IPS DF 6.9 (cell line): ENCODE measurements around the gene NCKAP5.

Experiments used
- DNase-seq: peaks from one replicate; pipeline ENCODE4 v3.0.0-alpha.2; 2013; ENCODE audit warnings: low read depth, low spot score
- H3K27ac ChIP-seq: one replicate; pipeline ENCODE4 v1.5.1; 2013; ENCODE audit warnings: low read length, control low read depth
- H3K27me3 ChIP-seq: 2 replicates; pipeline ENCODE4 v1.6.1; 2013; ENCODE audit warnings: mild to moderate bottlenecking, low read length; ENCODE audit not compliant: control insufficient read depth, insufficient read depth
- H3K36me3 ChIP-seq: 2 replicates; pipeline ENCODE4 v1.6.1; 2013; ENCODE audit warnings: low read length; ENCODE audit not compliant: control insufficient read depth, insufficient read depth
- H3K4me1 ChIP-seq: 2 replicates; pipeline ENCODE4 v1.6.1; 2013; ENCODE audit warnings: low read length; ENCODE audit not compliant: control insufficient read depth, insufficient read depth
- H3K4me3 ChIP-seq: 2 replicates; pipeline ENCODE4 v1.5.1; 2013; ENCODE audit warnings: mild to moderate bottlenecking, low read length
- H3K9me3 ChIP-seq: 2 replicates; pipeline ENCODE4 v1.6.1; 2013; ENCODE audit warnings: low read length, inconsistent platforms; ENCODE audit not compliant: control insufficient read depth, insufficient read depth
- WGBS: extraction: QIAGEN DNeasy Blood & Tissue Kit; methylation state at CpG from one replicate; pipeline ENCODE4 v1.1.7; 2013; ENCODE audit warnings: mixed read lengths, missing lambda C conversion rate; ENCODE audit not compliant: insufficient read length, insufficient coverage; 5-methylcytosine and 5-hydroxymethylcytosine counted together

NCKAP5 gene

DNA sequence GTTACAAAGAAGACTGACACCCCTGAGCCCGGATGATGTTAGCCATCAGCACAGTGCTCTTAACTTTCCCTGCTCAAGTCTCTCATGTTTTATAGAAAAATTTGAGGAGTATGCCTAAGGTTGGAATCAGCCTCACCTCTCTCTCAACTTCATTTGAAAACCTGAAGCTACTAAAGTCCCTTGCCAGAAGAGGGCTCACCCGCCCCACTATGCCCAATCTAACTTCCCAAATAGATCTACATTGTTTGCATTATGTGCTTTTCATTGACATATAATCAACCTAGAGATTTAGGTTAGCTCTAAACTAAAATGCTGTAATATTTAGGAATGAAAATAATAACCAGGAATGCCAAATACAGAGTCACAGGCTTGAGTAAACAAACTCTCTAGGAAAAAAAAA is 305.4 kb downstream of the NCKAP5 start:
- Histone ChIP-seq H3K9me3 (no peaks in the 10 kb centered on the region), H3K4me1 (no peaks in the 10 kb centered on the region), H3K4me3 (no peak overlapping the region), H3K27me3 (no peaks in the 10 kb centered on the region), H3K27ac (no peak overlapping the region), H3K36me3 (no peaks in the 10 kb centered on the region)
- no peak for DNase-seq
- WGBS = no CpG with 5 or more reads among the region's 2 CpGs

GRCh38 chr2:133255360-133255759 is 312.9 kb downstream of the NCKAP5 start:
- no peaks in the 10 kb centered on the region for H3K27me3 ChIP-seq
- WGBS = no CpG with 5 or more reads among the region's 2 CpGs
- no peak for DNase-seq
- H3K9me3 ChIP-seq = no peaks in the 10 kb centered on the region
- H3K36me3 ChIP-seq = no peaks in the 10 kb centered on the region
- no peak overlapping the region for H3K27ac ChIP-seq
- H3K4me1 ChIP-seq = no peaks in the 10 kb centered on the region
- no peak overlapping the region for H3K4me3 ChIP-seq

GRCh38 chr2:133253793-133254192 is 314.5 kb downstream of the NCKAP5 start:
- H3K9me3 ChIP-seq = no peaks in the 10 kb centered on the region
- H3K27me3 ChIP-seq = no peaks in the 10 kb centered on the region
- whole genome bisulfite sequencing = no CpG with 5 or more reads among the region's 2 CpGs
- no peak overlapping the region for H3K4me3 ChIP-seq
- no peak overlapping the region for H3K27ac ChIP-seq
- H3K4me1 ChIP-seq = no peaks in the 10 kb centered on the region
- no peak for DNase-seq
- no peaks in the 10 kb centered on the region for H3K36me3 ChIP-seq

DNA sequence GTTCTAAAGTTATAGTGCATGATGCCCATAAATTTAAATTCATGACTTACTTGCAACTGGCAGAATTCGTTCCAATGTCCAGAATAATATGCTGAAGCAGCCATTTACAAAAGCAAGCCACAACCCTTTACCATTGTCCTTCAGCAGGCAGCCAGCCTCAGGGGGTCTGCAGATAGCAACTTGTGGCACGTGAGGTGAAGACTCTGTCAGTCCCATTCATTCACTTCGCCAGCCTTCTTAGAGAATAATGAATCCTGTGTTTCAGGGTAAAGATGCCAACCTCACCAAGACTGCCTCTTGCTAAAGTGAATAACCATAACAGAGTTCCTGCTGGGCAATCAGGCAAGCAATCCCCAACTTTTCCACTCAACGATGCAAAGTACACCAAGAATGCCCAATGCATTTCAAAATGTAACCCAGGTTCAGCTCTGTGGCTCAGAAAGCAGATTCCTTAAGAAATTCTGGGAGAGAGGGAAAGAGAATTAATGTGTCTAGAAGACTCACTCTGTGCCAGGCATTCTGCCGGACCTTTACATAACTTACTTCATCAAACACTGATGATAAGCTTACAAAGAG is 315.4 kb downstream of the NCKAP5 start:
- no peak for DNase-seq
- Histone ChIP-seq H3K9me3 (no peaks in the 10 kb centered on the region), H3K4me1 (no peaks in the 10 kb centered on the region), H3K27me3 (no peaks in the 10 kb centered on the region), H3K36me3 (no peaks in the 10 kb centered on the region), H3K4me3 (no peak overlapping the region), H3K27ac (no peak overlapping the region)
- no CpG with 5 or more reads among the region's 5 CpGs for WGBS

DNA sequence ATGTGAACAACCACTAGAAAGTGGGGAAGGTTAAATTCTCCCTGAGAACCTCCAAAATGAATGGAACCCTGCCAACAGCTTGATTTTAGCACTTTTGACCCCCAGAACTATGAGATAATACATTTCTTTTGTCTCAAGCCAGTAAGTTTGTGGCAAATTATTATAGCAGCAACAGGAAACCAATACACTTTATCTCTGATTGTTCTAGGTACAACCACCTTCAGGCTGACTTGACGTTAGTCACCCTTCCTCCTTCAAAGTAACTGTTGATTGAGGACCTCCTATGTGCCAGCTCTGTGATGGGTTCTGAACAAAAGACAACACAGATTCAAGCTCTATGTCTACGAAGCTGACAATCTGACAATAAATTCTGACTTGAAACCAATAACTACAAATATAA is 318.9 kb downstream of the NCKAP5 start:
- no CpG with 5 or more reads among the region's 2 CpGs for WGBS
- no peaks in the 10 kb centered on the region for H3K36me3 ChIP-seq
- H3K27ac ChIP-seq = no peak overlapping the region
- no peak for DNase-seq
- no peaks in the 10 kb centered on the region for H3K27me3 ChIP-seq
- H3K9me3 ChIP-seq = no peaks in the 10 kb centered on the region
- H3K4me3 ChIP-seq = no peak overlapping the region
- H3K4me1 ChIP-seq = no peaks in the 10 kb centered on the region

DNA sequence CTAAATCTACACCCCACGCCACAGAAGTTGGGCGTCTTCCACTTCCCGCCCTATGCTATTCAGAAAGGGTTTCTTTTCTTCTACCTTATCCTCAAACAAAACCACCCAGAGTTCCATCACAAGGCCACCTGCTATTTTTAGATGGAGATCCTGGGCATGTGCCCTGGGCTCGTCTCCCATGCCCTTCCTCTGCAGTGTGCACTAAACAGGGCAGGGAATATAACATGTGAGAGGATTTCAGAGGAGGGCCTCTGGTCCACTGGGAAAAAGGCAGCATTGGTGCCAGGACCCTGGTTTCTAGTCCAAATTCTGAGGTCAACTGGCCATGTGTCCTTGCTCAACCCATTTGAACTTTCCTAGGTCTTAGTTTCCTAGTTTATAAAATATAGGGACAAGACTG is 320.0 kb downstream of the NCKAP5 start:
- DNase-seq = no peak
- WGBS = no CpG with 5 or more reads among the region's 4 CpGs
- H3K27ac ChIP-seq = no peak overlapping the region

DNA sequence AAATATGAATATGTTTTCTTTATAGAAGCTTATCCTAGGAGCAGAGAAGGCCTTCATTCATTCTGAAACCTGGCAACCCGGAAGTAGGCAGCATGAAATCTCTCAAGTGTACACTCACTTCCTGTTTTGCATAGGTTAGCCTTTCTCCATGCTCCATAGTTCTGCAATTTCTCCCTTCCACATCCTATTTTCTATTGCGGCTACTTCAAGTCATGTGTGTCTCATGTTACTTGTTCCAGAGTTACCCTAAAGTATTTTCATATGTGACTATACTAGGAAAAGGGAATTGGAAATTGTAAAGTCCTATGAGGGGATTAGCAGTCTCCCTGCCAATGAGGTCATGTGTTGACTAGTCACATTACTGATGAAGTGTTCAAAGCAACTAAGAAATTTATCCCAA is 320.6 kb downstream of the NCKAP5 start:
- H3K27ac ChIP-seq = no peak overlapping the region
- WGBS = no CpG with 5 or more reads among the region's 2 CpGs

More for the DNA sequence above, 320.0 kb downstream of the NCKAP5 start:
- no peaks in the 10 kb centered on the region for H3K4me1 ChIP-seq
- no peaks in the 10 kb centered on the region for H3K27me3 ChIP-seq
- no peak overlapping the region for H3K4me3 ChIP-seq
- no peaks in the 10 kb centered on the region for H3K36me3 ChIP-seq
- no peaks in the 10 kb centered on the region for H3K9me3 ChIP-seq

DNA sequence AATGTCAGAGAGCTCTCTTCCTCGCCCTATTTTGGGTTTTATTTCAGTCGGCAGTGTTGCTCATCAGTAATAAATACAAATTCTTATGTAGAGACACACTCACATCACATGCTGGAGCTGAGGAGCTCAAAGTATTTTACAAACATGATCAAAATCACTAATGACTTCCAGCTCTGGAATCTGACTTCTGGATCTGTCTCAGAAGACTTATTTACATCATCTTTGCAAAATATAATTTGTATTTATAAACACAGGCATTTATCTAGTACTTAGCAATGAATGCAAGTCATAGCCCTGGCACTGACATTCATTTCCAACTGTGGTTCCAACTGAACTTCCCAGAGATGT is 327.1 kb downstream of the NCKAP5 start:
- DNase-seq = no peak
- Histone ChIP-seq H3K27ac (no peak overlapping the region), H3K4me1 (no peaks in the 10 kb centered on the region), H3K36me3 (no peaks in the 10 kb centered on the region), H3K4me3 (no peak overlapping the region), H3K9me3 (no peaks in the 10 kb centered on the region), H3K27me3 (no peaks in the 10 kb centered on the region)
- no CpG with 5 or more reads among the region's 2 CpGs for WGBS

More for the DNA sequence above, 320.6 kb downstream of the NCKAP5 start:
- Histone ChIP-seq H3K27me3 (no peaks in the 10 kb centered on the region), H3K4me3 (no peak overlapping the region), H3K36me3 (no peaks in the 10 kb centered on the region), H3K4me1 (no peaks in the 10 kb centered on the region), H3K9me3 (no peaks in the 10 kb centered on the region)
- DNase-seq = no peak

DNA sequence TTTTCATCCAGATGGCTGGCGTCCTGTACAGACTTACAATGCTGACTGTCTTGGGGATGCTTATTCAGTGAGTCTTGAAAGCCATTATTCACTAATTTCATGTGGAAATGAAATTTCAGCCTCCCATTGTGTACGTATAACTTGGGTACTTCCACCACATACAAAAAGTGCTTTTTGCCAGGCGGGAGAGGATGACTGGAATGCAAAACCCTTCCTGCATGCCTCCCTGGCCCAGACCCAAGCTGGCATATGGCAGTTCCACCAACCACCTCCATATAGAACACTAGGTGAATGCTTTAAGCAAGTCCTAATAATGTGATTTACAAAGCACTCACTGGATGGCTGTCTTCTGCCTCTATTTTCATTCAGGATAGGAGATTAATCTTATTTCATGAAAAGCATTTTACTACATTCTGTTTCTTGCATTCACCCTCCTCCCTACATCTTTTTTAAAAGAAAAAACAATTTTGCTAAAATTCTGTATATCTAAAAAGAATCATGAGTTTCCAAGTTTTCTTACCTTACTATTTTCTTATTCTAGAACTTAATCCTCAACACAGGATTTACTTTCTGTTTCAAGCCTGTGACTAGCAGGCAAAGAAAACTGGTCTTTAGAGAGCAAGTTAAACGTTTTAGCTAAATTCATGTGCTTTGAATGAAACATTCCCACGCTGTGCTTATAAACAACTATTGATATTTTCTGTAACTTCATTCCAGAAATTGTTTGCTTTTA is 327.6 kb downstream of the NCKAP5 start:
- Histone ChIP-seq H3K27me3 (no peaks in the 10 kb centered on the region), H3K4me3 (no peak overlapping the region), H3K36me3 (no peaks in the 10 kb centered on the region), H3K4me1 (no peaks in the 10 kb centered on the region; the same call in 1 of the 2 replicates), H3K9me3 (no peaks in the 10 kb centered on the region), H3K27ac (no peak overlapping the region)
- no peak for DNase-seq
- WGBS = no CpG with 5 or more reads among the region's 5 CpGs

DNA sequence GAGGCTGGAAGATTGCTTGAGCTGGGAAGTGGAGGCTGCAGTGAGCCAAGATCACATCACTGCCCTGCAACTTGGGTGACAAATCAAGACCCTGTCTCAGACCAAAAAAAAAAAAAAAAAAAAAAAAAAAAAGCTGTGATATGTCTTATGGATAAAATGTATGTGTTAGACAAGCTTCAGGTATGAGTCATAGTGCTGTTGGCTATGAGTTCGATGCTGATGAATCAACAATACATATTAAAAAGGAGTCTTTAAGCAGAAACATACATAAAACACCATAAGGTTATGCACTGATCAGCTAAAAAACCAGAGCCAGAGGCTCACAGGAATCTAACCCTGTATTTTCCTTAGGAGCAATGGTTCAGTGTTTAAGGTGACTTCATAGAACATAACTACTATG is 332.3 kb downstream of the NCKAP5 start:
- Histone ChIP-seq H3K27me3 (no peaks in the 10 kb centered on the region), H3K27ac (no peak overlapping the region), H3K9me3 (no peaks in the 10 kb centered on the region), H3K4me1 (no peaks in the 10 kb centered on the region; the same call in 1 of the 2 replicates), H3K36me3 (no peaks in the 10 kb centered on the region), H3K4me3 (no peak overlapping the region)
- DNase-seq = no peak
- no CpG with 5 or more reads among the region's 1 CpG for WGBS

- no peaks in the 10 kb centered on the region for H3K9me3 ChIP-seq
Measured at GRCh38 chr2:133232556-133232955, 335.7 kb downstream of the NCKAP5 start.

More at GRCh38 chr2:133232556-133232955, 335.7 kb downstream of the NCKAP5 start:
- DNase-seq = no peak
- no peaks in the 10 kb centered on the region for H3K27me3 ChIP-seq
- no peaks in the 10 kb centered on the region; the same call in 1 of the 2 replicates for H3K4me1 ChIP-seq
- H3K27ac ChIP-seq = no peak overlapping the region
- H3K36me3 ChIP-seq = no peaks in the 10 kb centered on the region
- H3K4me3 ChIP-seq = no peak overlapping the region
- WGBS = no CpG with 5 or more reads among the region's 1 CpG
